Measurements from ENCODE around the gene NUDT15.

The NUDT15 gene

GRCh38 chr13:48072304-48072703, 34.8 kb downstream of the NUDT15 start:
- Histone ChIP-seq H3K9me3 (peaks cover 2 to 27% (median 15%) of the 10 kb centered on the region in 3 donors), H3K4me1 (no peaks in the 10 kb centered on the region), H3K27ac (no peak overlapping the region), H3K27me3 (no peaks in the 10 kb centered on the region), H3K36me3 (peaks cover 94 to 100% (median 100%) of the 10 kb centered on the region in 3 donors), H3K4me3 (no peak overlapping the region)
- TF ChIP-seq CTCF (IDR thresholded peaks at IDR 0.05) = no peak
- no peak for DNase-seq
- intact Hi-C loops (cut with DNase I; ENCODE audit: low total_unique reads) = no loop called here

- Histone ChIP-seq H3K27ac (no peak overlapping the region), H3K27me3 (no peaks in the 10 kb centered on the region), H3K4me1 (no peaks in the 10 kb centered on the region), H3K9me3 (peaks cover 2 to 27% (median 15%) of the 10 kb centered on the region in 3 donors), H3K36me3 (peaks cover 95 to 100% (median 98%) of the 10 kb centered on the region in 3 donors), H3K4me3 (no peak overlapping the region)
- TF ChIP-seq CTCF (IDR thresholded peaks at IDR 0.05) = no peak
- no peak for DNase-seq
- intact Hi-C loops (cut with DNase I; ENCODE audit: low total_unique reads) = no loop called here
These were observed 35.3 kb downstream of the NUDT15 start for GRCh38 chr13:48072787-48073186.

- DNase-seq = no peak
- intact Hi-C loops (cut with DNase I; ENCODE audit: low total_unique reads) = no loop called here
- no peak for TF ChIP-seq CTCF (IDR thresholded peaks at IDR 0.05)
- H3K9me3 ChIP-seq = peaks cover 2 to 20% (median 15%) of the 10 kb centered on the region in 3 donors
- H3K4me1 ChIP-seq = no peaks in the 10 kb centered on the region
- no peak overlapping the region for H3K4me3 ChIP-seq
- H3K36me3 ChIP-seq = peaks cover 95 to 100% (median 98%) of the 10 kb centered on the region in 3 donors
- no peaks in the 10 kb centered on the region for H3K27me3 ChIP-seq
- H3K27ac ChIP-seq = no peak overlapping the region
These were observed 36.5 kb downstream of the NUDT15 start for GRCh38 chr13:48074006-48074405.

GRCh38 chr13:48078251-48078656, 40.7 kb downstream of the NUDT15 start:
- H3K4me3 ChIP-seq = no peak overlapping the region
- no peaks in the 10 kb centered on the region for H3K4me1 ChIP-seq
- no peak overlapping the region for H3K27ac ChIP-seq
- H3K27me3 ChIP-seq = no peaks in the 10 kb centered on the region
- peaks cover 93 to 95% (median 93%) of the 10 kb centered on the region in 3 donors for H3K36me3 ChIP-seq
- no peak for DNase-seq
- intact Hi-C loops (cut with DNase I; ENCODE audit: low total_unique reads) = no loop called here
- TF ChIP-seq CTCF (IDR thresholded peaks at IDR 0.05) = no peak
- no peaks in the 10 kb centered on the region for H3K9me3 ChIP-seq

GRCh38 chr13:48081739-48082138, 44.2 kb downstream of the NUDT15 start:
- Histone ChIP-seq H3K27me3 (no peaks in the 10 kb centered on the region), H3K4me1 (no peaks in the 10 kb centered on the region), H3K27ac (no peak overlapping the region), H3K9me3 (no peaks in the 10 kb centered on the region), H3K4me3 (no peak overlapping the region), H3K36me3 (peaks cover 75 to 82% (median 78%) of the 10 kb centered on the region in 3 donors)
- no peak for TF ChIP-seq CTCF (IDR thresholded peaks at IDR 0.05)
- DNase-seq = no peak
- intact Hi-C loops (cut with DNase I; ENCODE audit: low total_unique reads) = no loop called here

DNA sequence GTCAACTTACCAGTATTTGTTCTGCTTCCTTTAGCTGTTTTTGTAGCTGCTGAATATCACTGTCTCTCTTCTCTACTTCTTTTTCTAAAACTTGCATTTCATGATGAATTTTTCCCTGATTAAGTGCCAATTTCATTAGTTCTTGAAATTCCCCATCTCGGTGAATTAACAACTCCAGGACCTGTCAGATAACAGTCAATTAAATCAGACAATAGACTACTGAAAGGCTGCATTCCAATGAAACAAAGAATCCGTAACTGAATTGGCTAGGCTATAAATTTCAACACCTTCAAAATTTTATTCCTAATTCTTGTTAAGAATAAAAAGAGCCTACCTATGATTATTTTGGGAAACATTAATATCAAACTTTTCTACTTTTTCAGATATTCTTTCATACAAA, 48.7 kb downstream of the NUDT15 start:
- intact Hi-C loops (cut with DNase I; ENCODE audit: low total_unique reads) = no loop called here
- Histone ChIP-seq H3K9me3 (no peaks in the 10 kb centered on the region), H3K4me1 (peaks cover 0 to 18% (median 6%) of the 10 kb centered on the region in 4 donors), H3K4me3 (no peak overlapping the region), H3K27ac (no peak overlapping the region), H3K36me3 (peaks cover 36 to 47% (median 36%) of the 10 kb centered on the region in 3 donors), H3K27me3 (no peaks in the 10 kb centered on the region)
- TF ChIP-seq CTCF (IDR thresholded peaks at IDR 0.05) = no peak
- DNase-seq = no peak
